SK-N-SH (cell line): ENCODE measurements around the gene UTRN. TPM values are rescaled to one million over a fixed set of nuclear protein-coding genes. Genes with fewer than 3 reads are reported as not detected.

ENCODE experiments used
- CTCF ChIA-PET: fragments of 300-600, 350-600 bp; formaldehyde crosslinking; extraction: SDS; loops from one replicate; lab custom pipeline; 2021; lab: Yijun Ruan, JAX
- POLR2A ChIA-PET: fragments of 350-600 bp; sonication (Branson Sonifier 250); formaldehyde crosslinking; extraction: SDS; loops from one replicate; lab custom pipeline; 2020; ENCODE audit warnings: antibody characterized with exemption, inconsistent platforms; lab: Yijun Ruan, JAX
- DNase-seq: peaks from one replicate; pipeline ENCODE4 v3.0.0; 2012
- H2AFZ ChIP-seq: fragments of 200-600 bp; sonication (generic); 2 replicates; pipeline ENCODE4 v1.8.1; 2016; ENCODE audit warnings: antibody characterized with exemption, mild to moderate bottlenecking, low read depth
- H3F3A ChIP-seq: fragments of 200-600 bp; sonication (generic); replicated peaks from 2 replicates; pipeline ENCODE3; 2016; ENCODE audit warnings: antibody characterized with exemption, mild to moderate bottlenecking; ENCODE audit not compliant: insufficient read depth
- H3K27ac ChIP-seq, 2 experiments: fragments of 200-500 bp in 1 of 2; fragments of 200-600 bp in 1 of 2; sonication (Bioruptor generic) in 1 of 2; sonication (generic), shearing (Covaris generic) in 1 of 2; 2 replicates each; pipeline versions ENCODE4 v1.5.1 to v1.6.1; 2014 to 2016; ENCODE audit warnings: low read depth in 2 of 2, inconsistent platforms in 1 of 2, low read length in 1 of 2, mild to moderate bottlenecking in 1 of 2, mixed read lengths in 1 of 2
- H3K27me3 ChIP-seq: fragments of 200-600 bp; sonication (generic), shearing (Covaris generic); 2 replicates; pipeline ENCODE4 v1.6.1; 2016; ENCODE audit warnings: mixed run types; ENCODE audit not compliant: insufficient read depth
- H3K36me3 ChIP-seq, 2 experiments: fragments of 200-500 bp in 1 of 2; fragments of 200-600 bp in 1 of 2; sonication (Bioruptor generic) in 1 of 2; sonication (generic) in 1 of 2; replicated peaks in 1 of 2; 2 replicates each; pipeline versions ENCODE3 to v1.5.1; 2014 to 2016; ENCODE audit warnings: low read length in 1 of 2, mild to moderate bottlenecking in 1 of 2; ENCODE audit not compliant: insufficient read depth in 2 of 2, control insufficient read depth in 1 of 2
- H3K4me1 ChIP-seq, 2 experiments: fragments of 200-500 bp in 1 of 2; fragments of 200-600 bp in 1 of 2; sonication (Bioruptor generic) in 1 of 2; sonication (generic), shearing (Covaris generic) in 1 of 2; 2 replicates each; pipeline versions ENCODE4 v1.5.1 to v1.6.1; 2014 to 2016; ENCODE audit warnings: low read depth in 1 of 2, low read length in 1 of 2, mixed run types in 1 of 2; ENCODE audit not compliant: insufficient read depth in 2 of 2, control insufficient read depth in 1 of 2
- H3K4me2 ChIP-seq: fragments of 200-600 bp; sonication (generic), shearing (Covaris generic); 2 replicates; pipeline ENCODE4 v1.6.1; 2017; ENCODE audit warnings: mixed run types
- H3K4me3 ChIP-seq, 2 experiments: fragments of 200-500 bp in 1 of 2; fragments of 200-600 bp in 1 of 2; sonication (Bioruptor generic) in 1 of 2; sonication (generic), shearing (Covaris generic) in 1 of 2; 2 replicates each; pipeline versions ENCODE4 v1.5.1 to v1.8.1; 2014 to 2016; ENCODE audit warnings: low read depth in 2 of 2, inconsistent platforms in 1 of 2, low read length in 1 of 2, mild to moderate bottlenecking in 1 of 2, mixed read lengths in 1 of 2, moderate library complexity in 1 of 2
- H3K79me2 ChIP-seq: fragments of 200-600 bp; sonication (generic); 2 replicates; pipeline ENCODE4 v1.8.1; 2017; ENCODE audit warnings: mild to moderate bottlenecking; ENCODE audit not compliant: insufficient read depth
- H3K9ac ChIP-seq: fragments of 200-600 bp; sonication (generic); 2 replicates; pipeline ENCODE4 v1.6.1; 2017; ENCODE audit warnings: mixed run types
- H3K9me2 ChIP-seq: fragments of 200-600 bp; sonication (generic); 2 replicates; pipeline ENCODE4 v1.6.1; 2017; ENCODE audit warnings: mixed run types
- H3K9me3 ChIP-seq: fragments of 200-600 bp; sonication (generic); 2 replicates; pipeline ENCODE4 v1.6.1; 2017; ENCODE audit warnings: mixed run types, mild to moderate bottlenecking, moderate library complexity
- H4K20me1 ChIP-seq: fragments of 200-600 bp; sonication (generic); 2 replicates; pipeline ENCODE4 v1.6.1; 2017; ENCODE audit warnings: mild to moderate bottlenecking, mixed run types; ENCODE audit not compliant: insufficient read depth
- ELF1 ChIP-seq: IDR thresholded peaks from 2 replicates; pipeline ENCODE4 v1.4.0; 2012
- EZH2phosphoT487 ChIP-seq: fragments of 200-600 bp; sonication (generic); IDR thresholded peaks from 2 replicates; pipeline ENCODE4 v1.6.1; 2017; ENCODE audit warnings: low read depth, mixed run types, mild to moderate bottlenecking, antibody characterized with exemption, moderate library complexity, borderline replicate concordance
- FOXM1 ChIP-seq: IDR thresholded peaks from 2 replicates; pipeline ENCODE4 v1.4.0; 2012; ENCODE audit warnings: low read depth, mild to moderate bottlenecking
- GABPA ChIP-seq: IDR thresholded peaks from 2 replicates; pipeline ENCODE4 v1.4.0; 2012; ENCODE audit warnings: low read depth, mild to moderate bottlenecking
- GATA2 ChIP-seq: sonication (generic); formaldehyde crosslinking; IDR thresholded peaks from 2 replicates; pipeline ENCODE4 v1.5.0; 2020; ENCODE audit warnings: mild to moderate bottlenecking, missing genetic modification reagents
- NFIC ChIP-seq: IDR thresholded peaks from 2 replicates; pipeline ENCODE4 v1.4.0; 2012; ENCODE audit warnings: borderline replicate concordance
- NRF1 ChIP-seq: IDR thresholded peaks from 2 replicates; pipeline ENCODE4 v1.6.1; 2012; ENCODE audit warnings: low read depth, mild to moderate bottlenecking, low read length
- POLR2AphosphoS5 ChIP-seq: IDR thresholded peaks from 2 replicates; pipeline ENCODE4 v1.6.1; 2012; ENCODE audit warnings: low read depth, low read length
- RCOR1 ChIP-seq: fragments of 150-350 bp; IDR thresholded peaks from 2 replicates; pipeline ENCODE4 v1.6.1; 2017; ENCODE audit warnings: antibody characterized with exemption, low read length
- RFX5 ChIP-seq: IDR thresholded peaks from 2 replicates; pipeline ENCODE4 v1.6.1; 2012; ENCODE audit warnings: mild to moderate bottlenecking, improper control_type of control experiment, low read length
- RXRA ChIP-seq: IDR thresholded peaks from 2 replicates; pipeline ENCODE4 v1.4.0; 2012; ENCODE audit warnings: low read depth, mild to moderate bottlenecking, borderline replicate concordance
- SIN3A ChIP-seq: IDR thresholded peaks from 2 replicates; pipeline ENCODE4 v1.6.1; 2012; ENCODE audit warnings: low read depth, mild to moderate bottlenecking, low read length, moderate library complexity, borderline replicate concordance
- TCF12 ChIP-seq: IDR thresholded peaks from 2 replicates; pipeline ENCODE4 v1.4.0; 2012
- WGBS: methylation state at CpG from one replicate; pipeline ENCODE4 v1.1.6; 2017; ENCODE audit warnings: low lambda C conversion rate; 5-methylcytosine and 5-hydroxymethylcytosine counted together
- polyA plus RNA-seq, 3 experiments: library from polyadenylated mRNA; depleted of rRNA; stranded (reverse); fragments of >200 nt; gene quantifications; 2 replicates each; pipeline ENCODE4 v1.2.3, GENCODE V29; 2012
- TF ChIP-seq, protein P1 (sequence below): IDR thresholded peaks from 2 replicates; pipeline ENCODE4 v1.6.1; 2012; ENCODE audit warnings: mild to moderate bottlenecking, low read depth, low read length, moderate library complexity
- TF ChIP-seq, protein P2 (sequence below): IDR thresholded peaks from 2 replicates; pipeline ENCODE4 v1.4.0; 2012; ENCODE audit warnings: low read depth
- TF ChIP-seq, protein P3 (sequence below): fragments of 150-350 bp; IDR thresholded peaks from 2 replicates; pipeline ENCODE4 v1.6.1; 2017; ENCODE audit warnings: antibody characterized with exemption, low read length, low read depth, borderline replicate concordance
- TF ChIP-seq, protein P4 (sequence below): IDR thresholded peaks from 2 replicates; pipeline ENCODE4 v1.4.0; 2012; ENCODE audit warnings: low read depth, borderline replicate concordance
- TF ChIP-seq, protein P5 (sequence below): fragments of 200-600 bp; sonication (generic); IDR thresholded peaks from 2 replicates; pipeline ENCODE4 v1.6.1; 2017; ENCODE audit warnings: antibody characterized with exemption, mild to moderate bottlenecking, moderate library complexity
- TF ChIP-seq, protein P6 (sequence below): IDR thresholded peaks from 2 replicates; pipeline ENCODE4; 2012

The UTRN gene
- polyA plus RNA-seq, 1 of the 3 experiments (the other 2 are of a cell fraction): 6.8 TPM

DNA sequence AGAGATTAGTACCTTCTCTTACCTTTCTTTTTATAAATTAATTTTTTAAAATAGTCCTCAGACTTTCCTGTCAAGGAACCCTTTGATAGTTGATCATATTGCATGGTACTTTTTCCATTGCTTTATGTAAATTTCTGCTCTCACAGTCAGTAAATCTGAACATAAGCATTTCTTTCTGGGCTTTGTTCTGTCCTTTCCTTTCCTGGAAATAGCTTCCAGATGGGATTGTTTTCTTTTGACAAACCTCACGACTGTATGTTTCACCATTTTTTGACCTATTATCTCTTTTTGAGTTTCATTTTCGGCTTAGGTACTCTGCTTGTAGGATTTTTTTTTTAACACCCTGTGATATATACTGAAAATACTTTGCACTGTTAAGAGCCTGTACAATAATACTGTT is 32.6 kb downstream of the UTRN start (continued):
- TF ChIP-seq, protein P1, sequence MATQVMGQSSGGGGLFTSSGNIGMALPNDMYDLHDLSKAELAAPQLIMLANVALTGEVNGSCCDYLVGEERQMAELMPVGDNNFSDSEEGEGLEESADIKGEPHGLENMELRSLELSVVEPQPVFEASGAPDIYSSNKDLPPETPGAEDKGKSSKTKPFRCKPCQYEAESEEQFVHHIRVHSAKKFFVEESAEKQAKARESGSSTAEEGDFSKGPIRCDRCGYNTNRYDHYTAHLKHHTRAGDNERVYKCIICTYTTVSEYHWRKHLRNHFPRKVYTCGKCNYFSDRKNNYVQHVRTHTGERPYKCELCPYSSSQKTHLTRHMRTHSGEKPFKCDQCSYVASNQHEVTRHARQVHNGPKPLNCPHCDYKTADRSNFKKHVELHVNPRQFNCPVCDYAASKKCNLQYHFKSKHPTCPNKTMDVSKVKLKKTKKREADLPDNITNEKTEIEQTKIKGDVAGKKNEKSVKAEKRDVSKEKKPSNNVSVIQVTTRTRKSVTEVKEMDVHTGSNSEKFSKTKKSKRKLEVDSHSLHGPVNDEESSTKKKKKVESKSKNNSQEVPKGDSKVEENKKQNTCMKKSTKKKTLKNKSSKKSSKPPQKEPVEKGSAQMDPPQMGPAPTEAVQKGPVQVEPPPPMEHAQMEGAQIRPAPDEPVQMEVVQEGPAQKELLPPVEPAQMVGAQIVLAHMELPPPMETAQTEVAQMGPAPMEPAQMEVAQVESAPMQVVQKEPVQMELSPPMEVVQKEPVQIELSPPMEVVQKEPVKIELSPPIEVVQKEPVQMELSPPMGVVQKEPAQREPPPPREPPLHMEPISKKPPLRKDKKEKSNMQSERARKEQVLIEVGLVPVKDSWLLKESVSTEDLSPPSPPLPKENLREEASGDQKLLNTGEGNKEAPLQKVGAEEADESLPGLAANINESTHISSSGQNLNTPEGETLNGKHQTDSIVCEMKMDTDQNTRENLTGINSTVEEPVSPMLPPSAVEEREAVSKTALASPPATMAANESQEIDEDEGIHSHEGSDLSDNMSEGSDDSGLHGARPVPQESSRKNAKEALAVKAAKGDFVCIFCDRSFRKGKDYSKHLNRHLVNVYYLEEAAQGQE: no peak
- TF ChIP-seq, protein P2, sequence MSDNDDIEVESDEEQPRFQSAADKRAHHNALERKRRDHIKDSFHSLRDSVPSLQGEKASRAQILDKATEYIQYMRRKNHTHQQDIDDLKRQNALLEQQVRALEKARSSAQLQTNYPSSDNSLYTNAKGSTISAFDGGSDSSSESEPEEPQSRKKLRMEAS: no peak
- TF ChIP-seq RCOR1: no peak
- TF ChIP-seq, protein P3, sequence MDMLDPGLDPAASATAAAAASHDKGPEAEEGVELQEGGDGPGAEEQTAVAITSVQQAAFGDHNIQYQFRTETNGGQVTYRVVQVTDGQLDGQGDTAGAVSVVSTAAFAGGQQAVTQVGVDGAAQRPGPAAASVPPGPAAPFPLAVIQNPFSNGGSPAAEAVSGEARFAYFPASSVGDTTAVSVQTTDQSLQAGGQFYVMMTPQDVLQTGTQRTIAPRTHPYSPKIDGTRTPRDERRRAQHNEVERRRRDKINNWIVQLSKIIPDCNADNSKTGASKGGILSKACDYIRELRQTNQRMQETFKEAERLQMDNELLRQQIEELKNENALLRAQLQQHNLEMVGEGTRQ: no peak

DNA sequence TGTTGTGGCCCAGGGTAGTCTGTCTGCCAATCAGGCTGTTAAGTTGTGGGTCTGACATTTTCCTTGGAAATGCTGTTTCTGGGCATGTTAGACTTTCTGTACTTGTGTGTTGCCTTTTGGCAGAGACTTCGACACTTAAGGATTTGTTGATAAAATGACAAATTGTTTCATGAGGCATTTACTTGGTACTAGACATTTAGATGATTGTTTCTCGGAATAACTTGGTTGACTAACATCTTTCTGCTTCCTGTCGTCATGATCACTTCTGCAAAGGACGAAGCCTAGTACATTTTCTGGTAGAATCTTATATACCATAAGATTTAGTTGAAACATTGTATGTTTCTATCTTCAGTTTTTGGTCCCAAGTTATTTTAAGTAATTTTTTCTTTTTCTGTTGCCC is 34.1 kb downstream of the UTRN start:
- H2AFZ ChIP-seq: no peak overlapping the region
- H3K4me3 ChIP-seq: no peak overlapping the region
- H3K27me3 ChIP-seq: no peaks in the 10 kb centered on the region; the same call in 1 of the 2 replicates
- CTCF ChIA-PET: no interaction called here
- no peak overlapping the region for H3K4me2 ChIP-seq
- no peak for DNase-seq
- 22% methylated on average over 4 of the region's 4 CpGs for WGBS
- H3K9ac ChIP-seq: no peak overlapping the region
- no peak overlapping the region; a peak in 1 of 4 replicates for H3K27ac ChIP-seq
- H3K36me3 ChIP-seq: no peaks in the 10 kb centered on the region
- H3K9me2 ChIP-seq: no peaks in the 10 kb centered on the region
- H3K79me2 ChIP-seq: 0 out of 2 replicates have a peak, but pooled peaks cover 12% of the 10 kb centered on the region
- no peaks in the 10 kb centered on the region; a peak in 2 of 4 replicates for H3K4me1 ChIP-seq
- no peaks in the 10 kb centered on the region for H3K9me3 ChIP-seq
- H4K20me1 ChIP-seq: no peaks in the 10 kb centered on the region
- peaks cover 8% of the 10 kb centered on the region for H3F3A ChIP-seq
- POLR2A ChIA-PET: no interaction called here
- TF ChIP-seq RXRA (no peak), RFX5 (no peak), TCF12 (no peak), GATA2 (CRISPR knock-in tag) (no peak), EZH2phosphoT487 (no peak), NRF1 (no peak), SIN3A (no peak), POLR2AphosphoS5 (no peak), FOXM1 (no peak), GABPA (no peak), ELF1 (no peak), NFIC (no peak)
- TF ChIP-seq, protein P1: no peak
- TF ChIP-seq, protein P4, sequence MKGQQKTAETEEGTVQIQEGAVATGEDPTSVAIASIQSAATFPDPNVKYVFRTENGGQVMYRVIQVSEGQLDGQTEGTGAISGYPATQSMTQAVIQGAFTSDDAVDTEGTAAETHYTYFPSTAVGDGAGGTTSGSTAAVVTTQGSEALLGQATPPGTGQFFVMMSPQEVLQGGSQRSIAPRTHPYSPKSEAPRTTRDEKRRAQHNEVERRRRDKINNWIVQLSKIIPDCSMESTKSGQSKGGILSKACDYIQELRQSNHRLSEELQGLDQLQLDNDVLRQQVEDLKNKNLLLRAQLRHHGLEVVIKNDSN: no peak
- TF ChIP-seq, protein P5, sequence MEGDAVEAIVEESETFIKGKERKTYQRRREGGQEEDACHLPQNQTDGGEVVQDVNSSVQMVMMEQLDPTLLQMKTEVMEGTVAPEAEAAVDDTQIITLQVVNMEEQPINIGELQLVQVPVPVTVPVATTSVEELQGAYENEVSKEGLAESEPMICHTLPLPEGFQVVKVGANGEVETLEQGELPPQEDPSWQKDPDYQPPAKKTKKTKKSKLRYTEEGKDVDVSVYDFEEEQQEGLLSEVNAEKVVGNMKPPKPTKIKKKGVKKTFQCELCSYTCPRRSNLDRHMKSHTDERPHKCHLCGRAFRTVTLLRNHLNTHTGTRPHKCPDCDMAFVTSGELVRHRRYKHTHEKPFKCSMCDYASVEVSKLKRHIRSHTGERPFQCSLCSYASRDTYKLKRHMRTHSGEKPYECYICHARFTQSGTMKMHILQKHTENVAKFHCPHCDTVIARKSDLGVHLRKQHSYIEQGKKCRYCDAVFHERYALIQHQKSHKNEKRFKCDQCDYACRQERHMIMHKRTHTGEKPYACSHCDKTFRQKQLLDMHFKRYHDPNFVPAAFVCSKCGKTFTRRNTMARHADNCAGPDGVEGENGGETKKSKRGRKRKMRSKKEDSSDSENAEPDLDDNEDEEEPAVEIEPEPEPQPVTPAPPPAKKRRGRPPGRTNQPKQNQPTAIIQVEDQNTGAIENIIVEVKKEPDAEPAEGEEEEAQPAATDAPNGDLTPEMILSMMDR: no peak
- TF ChIP-seq, protein P6, sequence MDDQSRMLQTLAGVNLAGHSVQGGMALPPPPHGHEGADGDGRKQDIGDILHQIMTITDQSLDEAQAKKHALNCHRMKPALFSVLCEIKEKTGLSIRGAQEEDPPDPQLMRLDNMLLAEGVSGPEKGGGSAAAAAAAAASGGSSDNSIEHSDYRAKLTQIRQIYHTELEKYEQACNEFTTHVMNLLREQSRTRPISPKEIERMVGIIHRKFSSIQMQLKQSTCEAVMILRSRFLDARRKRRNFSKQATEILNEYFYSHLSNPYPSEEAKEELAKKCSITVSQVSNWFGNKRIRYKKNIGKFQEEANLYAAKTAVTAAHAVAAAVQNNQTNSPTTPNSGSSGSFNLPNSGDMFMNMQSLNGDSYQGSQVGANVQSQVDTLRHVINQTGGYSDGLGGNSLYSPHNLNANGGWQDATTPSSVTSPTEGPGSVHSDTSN: no peak
